HEK293T (cell line): ENCODE data around the gene VRK2.
"Not testable (repeated sequence)": the region's sequence is repeated elsewhere in the genome, so short reads cannot be mapped to it uniquely, and the experiment has no call there.

Experiments used
- CTCF ChIA-PET: fragments of 350-600 bp; formaldehyde crosslinking; extraction: SDS; loops from one replicate; lab custom pipeline; 2021; ENCODE audit warnings: antibody characterized with exemption, inconsistent platforms; lab: Yijun Ruan, JAX
- POLR2A ChIA-PET: fragments of 350-600 bp; formaldehyde crosslinking; extraction: SDS; loops from one replicate; lab custom pipeline; 2020; ENCODE audit warnings: antibody characterized with exemption, inconsistent platforms; lab: Yijun Ruan, JAX
- DNase-seq: peaks from one replicate; pipeline ENCODE4 v3.0.0; 2012; ENCODE audit warnings: mixed read lengths; ENCODE audit errors: extremely low spot score
- ARNT ChIP-seq: fragments of 450-650 bp; IDR thresholded peaks from 2 replicates; pipeline ENCODE4 v1.6.1; 2017; ENCODE audit warnings: mild to moderate bottlenecking
- BHLHE40 ChIP-seq: fragments of 450-650 bp; IDR thresholded peaks from 2 replicates; pipeline ENCODE4 v1.6.1; 2016; ENCODE audit warnings: mild to moderate bottlenecking, moderate library complexity, borderline replicate concordance
- CTBP1 ChIP-seq: fragments of 450-650 bp; IDR thresholded peaks from 2 replicates; pipeline ENCODE4 v1.6.1; 2016; ENCODE audit warnings: borderline replicate concordance
- ELF4 ChIP-seq: fragments of 450-650 bp; IDR thresholded peaks from 2 replicates; pipeline ENCODE4 v1.6.1; 2017; ENCODE audit warnings: antibody characterized with exemption
- FOXA1 ChIP-seq: fragments of 450-650 bp; IDR thresholded peaks from 2 replicates; pipeline ENCODE4 v1.6.1; 2016; ENCODE audit warnings: mild to moderate bottlenecking
- FOXK2 ChIP-seq: fragments of 450-650 bp; IDR thresholded peaks from 2 replicates; pipeline ENCODE4 v1.6.1; 2016; ENCODE audit warnings: mild to moderate bottlenecking
- FOXM1 ChIP-seq: fragments of 450-650 bp; IDR thresholded peaks from 2 replicates; pipeline ENCODE4 v1.6.1; 2017; ENCODE audit warnings: mild to moderate bottlenecking, borderline replicate concordance
- HDGF ChIP-seq: fragments of 450-650 bp; IDR thresholded peaks from 2 replicates; pipeline ENCODE4 v1.6.1; 2017; ENCODE audit warnings: antibody characterized with exemption, borderline replicate concordance
- L3MBTL2 ChIP-seq: fragments of 450-650 bp; conservative IDR thresholded peaks from 2 replicates; pipeline ENCODE4 v1.6.1; 2016; ENCODE audit warnings: mild to moderate bottlenecking
- LEF1 ChIP-seq: fragments of 450-650 bp; IDR thresholded peaks from 2 replicates; pipeline ENCODE4 v1.6.1; 2017; ENCODE audit warnings: mild to moderate bottlenecking, borderline replicate concordance
- NFRKB ChIP-seq: fragments of 450-650 bp; IDR thresholded peaks from 2 replicates; pipeline ENCODE4 v1.6.1; 2016; ENCODE audit warnings: mild to moderate bottlenecking, moderate library complexity
- PKNOX1 ChIP-seq: fragments of 450-650 bp; IDR thresholded peaks from 2 replicates; pipeline ENCODE4 v1.6.1; 2016
- SP1 ChIP-seq: fragments of 450-650 bp; IDR thresholded peaks from 2 replicates; pipeline ENCODE4 v1.6.1; 2017
- SUZ12 ChIP-seq: fragments of 450-650 bp; IDR thresholded peaks from 2 replicates; pipeline ENCODE4 v1.6.1; 2016; ENCODE audit warnings: mild to moderate bottlenecking
- TARDBP ChIP-seq: fragments of 450-650 bp; IDR thresholded peaks from 2 replicates; pipeline ENCODE4 v1.6.1; 2016
- ZNF384 ChIP-seq: fragments of 450-650 bp; IDR thresholded peaks from 2 replicates; pipeline ENCODE4 v1.6.1; 2016

The VRK2 gene

GRCh38 chr2:58070765-58071164, 24.2 kb downstream of the VRK2 start:
- DNase-seq, result no peak
- POLR2A ChIA-PET, result no interaction called here
- CTCF ChIA-PET, result no interaction called here
- TF ChIP-seq SUZ12, result no peak
- no peak for TF ChIP-seq SP1
- no peak for TF ChIP-seq ELF4
- TF ChIP-seq FOXM1, result no peak

GRCh38 chr2:58072102-58072501, 25.5 kb downstream of the VRK2 start:
- no peak for DNase-seq
- POLR2A ChIA-PET, result no interaction called here
- CTCF ChIA-PET, result no interaction called here
- TF ChIP-seq NFRKB (no peak), L3MBTL2 (no peak), FOXK2 (no peak), LEF1 (no peak), ELF4 (no peak), ARNT (no peak), CTBP1 (no peak), FOXM1 (no peak), TARDBP (no peak), ZNF384 (no peak), FOXA1 (no peak), BHLHE40 (no peak), SUZ12 (no peak), SP1 (no peak), HDGF (no peak), PKNOX1 (no peak)

- DNase-seq, result no peak
- TF ChIP-seq BHLHE40, result no peak
- no peak for TF ChIP-seq ZNF384
- TF ChIP-seq NFRKB, result no peak
- ChIA-PET CTCF (no interaction called here), POLR2A (no interaction called here)
Measured at GRCh38 chr2:58073008-58073407, 26.4 kb downstream of the VRK2 start.

- POLR2A ChIA-PET, result no interaction called here
- CTCF ChIA-PET, result no interaction called here
- no peak for TF ChIP-seq FOXM1
- TF ChIP-seq NFRKB, result no peak
- no peak for TF ChIP-seq L3MBTL2
- TF ChIP-seq TARDBP, result no peak
- no peak for TF ChIP-seq CTBP1
- TF ChIP-seq BHLHE40, result no peak
- no peak for TF ChIP-seq SP1
- TF ChIP-seq LEF1, result no peak
- TF ChIP-seq HDGF, result no peak
- no peak for TF ChIP-seq FOXA1
- no peak for TF ChIP-seq ELF4
- no peak for DNase-seq
Measured at GRCh38 chr2:58073751-58074150, 27.1 kb downstream of the VRK2 start.

- TF ChIP-seq LEF1 (no peak), ARNT (no peak), HDGF (no peak), FOXK2 (no peak), BHLHE40 (no peak), SP1 (no peak), NFRKB (no peak), SUZ12 (no peak), FOXA1 (no peak), FOXM1 (no peak), TARDBP (no peak), CTBP1 (no peak)
- DNase-seq, result no peak
- CTCF ChIA-PET, result no interaction called here
- POLR2A ChIA-PET, result no interaction called here
Measured at GRCh38 chr2:58081000-58081399, 34.4 kb downstream of the VRK2 start.

GRCh38 chr2:58089081-58089480, 42.5 kb downstream of the VRK2 start:
- DNase-seq, result no peak
- ChIA-PET CTCF (no interaction called here), POLR2A (no interaction called here)
- TF ChIP-seq ARNT (no peak), ELF4 (no peak), BHLHE40 (no peak), FOXK2 (no peak), CTBP1 (no peak), HDGF (no peak), ZNF384 (no peak), FOXM1 (no peak), LEF1 (no peak), SP1 (no peak), TARDBP (no peak), SUZ12 (no peak), NFRKB (no peak), FOXA1 (no peak), PKNOX1 (no peak)

- POLR2A ChIA-PET, CTCF ChIA-PET, DNase-seq: not testable (repeated sequence)
Measured at GRCh38 chr2:58092772-58093171, 46.2 kb downstream of the VRK2 start.

- ChIA-PET CTCF (no interaction called here), POLR2A (no interaction called here)
- TF ChIP-seq ZNF384 (no peak), PKNOX1 (no peak), SP1 (no peak), FOXA1 (no peak), CTBP1 (no peak), BHLHE40 (no peak), FOXM1 (no peak), NFRKB (no peak), ELF4 (no peak), HDGF (no peak), L3MBTL2 (no peak)
- DNase-seq, result no peak
Measured at GRCh38 chr2:58097025-58097424, 50.4 kb downstream of the VRK2 start.
